ENCODE results near the gene CEP83. TPM values are rescaled to one million over a fixed set of nuclear protein-coding genes. Genes with fewer than 3 reads are reported as not detected.

The CEP83 gene
- total RNA-seq, 1 donor from 2014 or later, result 16.2 TPM

Other genes starting within 250 kb of the CEP83 start
- 15.8 TPM for gene TMCC3, start 190.7 kb upstream of the CEP83 start, total RNA-seq

All from mesenteric fat pad (tissue), 1 donor.